Muscle layer of colon (tissue), 2 donors: Measurements from ENCODE around the gene IFNE.

ENCODE experiments used
- H3K27ac ChIP-seq: one replicate; pipeline ENCODE4 v1.7.0; 2013; ENCODE audit warnings: low read depth, mild to moderate bottlenecking, low read length, moderate library complexity
- H3K27me3 ChIP-seq, 2 donors: one replicate each; pipeline ENCODE4 v1.7.0; 2013; ENCODE audit warnings: low read length in 2 of 2, mild to moderate bottlenecking in 2 of 2; ENCODE audit not compliant: insufficient read depth in 2 of 2, control insufficient read depth in 1 of 2
- H3K36me3 ChIP-seq: one replicate; pipeline ENCODE4 v1.7.0; 2013; ENCODE audit warnings: mild to moderate bottlenecking, low read length; ENCODE audit not compliant: insufficient read depth
- H3K4me1 ChIP-seq: one replicate; pipeline ENCODE4 v1.7.0; 2013; ENCODE audit warnings: mild to moderate bottlenecking, low read length; ENCODE audit not compliant: insufficient read depth
- H3K4me3 ChIP-seq, 2 donors: one replicate each; pipeline ENCODE4 v1.7.0; 2013; ENCODE audit warnings: low read length in 2 of 2, low read depth in 1 of 2, mild to moderate bottlenecking in 1 of 2, moderate library complexity in 1 of 2
- H3K9ac ChIP-seq: one replicate; pipeline ENCODE4 v1.7.0; 2013; ENCODE audit warnings: low read length
- H3K9me3 ChIP-seq: one replicate; pipeline ENCODE4 v1.7.0; 2013; ENCODE audit warnings: mild to moderate bottlenecking, low read length
- donor health status: abdominal sarcoma.
- donor health status: Adenocarcinoma of cecum.

IFNE gene, protein sequence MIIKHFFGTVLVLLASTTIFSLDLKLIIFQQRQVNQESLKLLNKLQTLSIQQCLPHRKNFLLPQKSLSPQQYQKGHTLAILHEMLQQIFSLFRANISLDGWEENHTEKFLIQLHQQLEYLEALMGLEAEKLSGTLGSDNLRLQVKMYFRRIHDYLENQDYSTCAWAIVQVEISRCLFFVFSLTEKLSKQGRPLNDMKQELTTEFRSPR

DNA sequence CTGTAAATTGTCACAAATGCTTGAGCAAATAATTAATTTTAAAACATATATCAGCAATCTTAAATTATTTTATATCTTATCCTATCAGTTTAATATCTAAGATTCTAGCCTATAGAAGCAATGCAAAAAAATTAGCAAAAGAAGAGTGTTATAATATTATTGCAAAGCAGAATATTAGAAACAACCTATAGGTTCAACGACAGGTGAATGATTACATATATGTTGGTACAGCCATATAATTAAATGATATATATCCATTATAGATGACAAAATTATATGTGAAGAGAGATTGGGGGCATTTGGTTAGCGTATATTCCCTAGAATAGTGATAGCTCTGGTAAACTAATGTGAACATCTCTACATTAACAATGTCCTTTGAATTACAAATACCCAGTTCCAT is at the start of gene IFNE:
Gene IFNE, minus strand, starts transcription at position 101 of the 400 bp plus-strand sequence. CDS start 619 bp downstream, outside the sequence.
- Histone ChIP-seq H3K4me3 (no peak within 1 kb of the TSS), H3K27me3 (no peaks in the 10 kb centered on the region), H3K9me3 (no peaks in the 10 kb centered on the region), H3K4me1 (no peaks in the 10 kb centered on the region), H3K36me3 (no peaks in the 10 kb centered on the region), H3K27ac (no peak within 1 kb of the TSS), H3K9ac (no peak within 1 kb of the TSS)

DNA sequence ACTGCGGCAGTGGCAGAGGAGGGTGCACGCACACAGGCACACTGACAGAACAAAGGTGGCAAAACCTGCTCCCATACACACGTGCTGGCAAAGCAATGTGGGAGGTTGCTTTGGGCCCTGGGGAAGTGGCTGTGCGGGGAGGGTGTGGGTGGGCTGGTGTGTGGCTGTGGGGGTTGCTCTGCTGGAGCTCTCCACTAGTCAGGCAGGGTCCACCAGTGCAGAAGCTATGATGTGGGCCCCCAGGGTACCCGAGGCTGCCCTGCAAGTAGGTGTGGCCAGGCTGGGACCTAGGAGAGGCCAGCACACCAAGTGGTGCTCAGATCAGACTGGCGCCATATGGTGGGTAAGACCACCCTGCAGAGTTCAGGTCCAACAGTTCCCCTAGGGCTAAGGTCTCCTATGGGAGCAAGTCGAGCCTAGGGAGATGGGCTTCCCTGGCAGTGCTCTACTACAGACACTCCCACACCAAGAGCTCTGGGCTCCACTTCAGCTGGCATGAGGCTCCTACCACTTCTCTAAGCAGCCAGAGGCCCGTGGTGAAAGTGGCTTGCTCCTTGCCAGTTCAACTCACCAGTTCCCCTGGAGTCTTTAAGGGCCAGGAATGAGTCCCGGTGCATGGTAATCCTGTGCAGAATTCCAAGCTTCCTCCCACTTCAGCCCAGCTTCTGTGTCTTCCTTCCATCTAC is 46.2 kb upstream of the IFNE start:
- no peaks in the 10 kb centered on the region for H3K27me3 ChIP-seq
- no peak overlapping the region for H3K9ac ChIP-seq
- H3K9me3 ChIP-seq, result no peaks in the 10 kb centered on the region
- H3K27ac ChIP-seq, result no peak overlapping the region
- H3K4me3 ChIP-seq, result no peak overlapping the region
- no peaks in the 10 kb centered on the region for H3K4me1 ChIP-seq
- H3K36me3 ChIP-seq, result no peaks in the 10 kb centered on the region

DNA sequence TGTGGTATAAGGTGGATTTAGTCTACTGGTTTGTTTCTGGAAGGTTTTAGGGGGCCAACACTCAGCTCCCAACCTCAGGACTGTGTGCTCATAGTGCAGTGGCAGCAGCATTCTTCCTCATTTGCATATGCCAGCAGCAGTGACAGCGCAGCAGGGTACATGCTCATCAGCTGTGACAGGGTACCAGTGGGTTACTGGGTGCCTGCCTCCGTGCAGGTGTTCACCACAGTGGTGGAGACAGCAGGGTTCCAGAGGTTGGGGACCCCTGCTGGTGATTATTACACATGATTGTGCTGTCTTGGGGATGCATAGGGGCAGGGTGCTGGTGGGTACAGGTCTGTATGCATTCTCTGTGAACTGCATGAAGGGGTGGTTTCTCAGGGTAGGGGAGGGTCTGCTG is 45.5 kb upstream of the IFNE start:
- H3K4me3 ChIP-seq, result no peak overlapping the region
- H3K4me1 ChIP-seq, result no peaks in the 10 kb centered on the region
- H3K27me3 ChIP-seq, result no peaks in the 10 kb centered on the region
- no peaks in the 10 kb centered on the region for H3K9me3 ChIP-seq
- no peak overlapping the region for H3K27ac ChIP-seq
- no peaks in the 10 kb centered on the region for H3K36me3 ChIP-seq
- H3K9ac ChIP-seq, result no peak overlapping the region

DNA sequence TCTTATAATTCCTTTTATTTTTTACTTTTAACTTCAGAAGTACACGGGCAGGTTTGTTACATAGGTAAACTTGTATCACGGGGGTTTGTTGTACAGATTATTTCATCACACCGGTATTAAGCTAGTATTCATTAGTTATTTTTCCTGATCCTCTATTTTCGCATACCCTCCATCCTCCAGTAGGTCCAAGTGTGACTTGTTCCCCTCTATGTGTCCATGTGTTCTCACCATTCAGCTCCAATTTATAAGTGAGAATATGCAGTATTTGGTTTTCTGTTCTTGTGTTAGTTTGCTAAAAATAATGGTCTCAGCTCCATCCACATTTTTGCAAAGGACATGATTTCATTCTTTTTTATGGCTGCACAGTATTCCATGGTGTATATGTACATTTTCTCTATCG is 43.1 kb upstream of the IFNE start:
- Histone ChIP-seq H3K4me3 (no peak overlapping the region), H3K36me3 (no peaks in the 10 kb centered on the region), H3K9ac (no peak overlapping the region), H3K9me3 (no peaks in the 10 kb centered on the region), H3K27ac (no peak overlapping the region), H3K27me3 (no peaks in the 10 kb centered on the region), H3K4me1 (no peaks in the 10 kb centered on the region)

- Histone ChIP-seq H3K9me3 (no peaks in the 10 kb centered on the region), H3K36me3 (no peaks in the 10 kb centered on the region), H3K4me3 (no peak overlapping the region), H3K27me3 (no peaks in the 10 kb centered on the region), H3K4me1 (no peaks in the 10 kb centered on the region), H3K27ac (no peak overlapping the region), H3K9ac (no peak overlapping the region)
These were observed 42.2 kb upstream of the IFNE start for GRCh38 chr9:21524099-21524830.

- Histone ChIP-seq H3K27ac (no peak overlapping the region), H3K9me3 (no peaks in the 10 kb centered on the region), H3K4me3 (no peak overlapping the region), H3K4me1 (no peaks in the 10 kb centered on the region), H3K36me3 (no peaks in the 10 kb centered on the region), H3K27me3 (no peaks in the 10 kb centered on the region), H3K9ac (no peak overlapping the region)
These were observed 41.2 kb upstream of the IFNE start for GRCh38 chr9:21523021-21524014.

DNA sequence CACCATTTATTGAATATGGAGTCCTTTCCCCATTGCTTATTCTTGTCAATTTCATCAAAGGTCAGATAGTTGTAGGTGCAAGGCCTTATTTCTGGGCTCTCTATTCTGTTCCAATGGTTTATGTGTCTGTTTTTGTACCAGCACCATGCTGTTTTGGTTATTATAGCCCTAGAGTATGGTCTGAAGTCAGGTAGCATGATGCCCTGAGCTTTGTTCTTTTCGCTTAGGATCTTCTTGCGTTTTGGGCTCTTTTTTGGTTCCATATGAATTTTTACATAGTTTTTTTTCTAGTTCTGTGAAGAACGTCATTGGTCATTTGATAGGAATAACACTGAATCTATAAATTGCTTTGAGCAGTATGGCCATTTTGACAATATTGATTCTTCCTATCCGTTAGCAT is 40.2 kb upstream of the IFNE start:
- no peak overlapping the region for H3K4me3 ChIP-seq
- no peak overlapping the region for H3K27ac ChIP-seq
- H3K4me1 ChIP-seq, result no peaks in the 10 kb centered on the region
- no peaks in the 10 kb centered on the region for H3K27me3 ChIP-seq
- no peak overlapping the region for H3K9ac ChIP-seq
- H3K36me3 ChIP-seq, result no peaks in the 10 kb centered on the region
- no peaks in the 10 kb centered on the region for H3K9me3 ChIP-seq

DNA sequence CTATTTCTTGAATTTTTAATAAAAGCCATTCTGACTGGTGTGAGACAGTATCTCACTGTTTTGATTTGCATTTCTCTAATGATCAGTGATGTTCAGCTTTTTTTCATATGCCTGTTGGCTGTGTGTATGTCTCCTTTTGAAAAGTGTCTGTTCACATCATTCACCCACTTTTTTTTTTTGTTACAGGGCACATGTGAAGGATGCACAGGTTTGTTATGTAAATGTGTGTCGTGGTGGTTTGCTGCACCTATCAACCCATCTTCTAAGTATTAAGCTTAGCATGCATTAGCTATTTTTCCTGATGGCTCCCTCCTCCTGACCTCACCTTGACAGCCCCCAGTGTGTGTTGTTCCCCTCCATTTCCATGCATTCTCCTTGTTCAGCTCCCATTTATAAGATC is 39.3 kb upstream of the IFNE start:
- no peaks in the 10 kb centered on the region for H3K27me3 ChIP-seq
- no peaks in the 10 kb centered on the region for H3K4me1 ChIP-seq
- no peak overlapping the region for H3K4me3 ChIP-seq
- H3K36me3 ChIP-seq, result no peaks in the 10 kb centered on the region
- H3K9ac ChIP-seq, result no peak overlapping the region
- H3K27ac ChIP-seq, result no peak overlapping the region
- H3K9me3 ChIP-seq, result no peaks in the 10 kb centered on the region

- no peaks in the 10 kb centered on the region for H3K4me1 ChIP-seq
- H3K36me3 ChIP-seq, result no peaks in the 10 kb centered on the region
- H3K9me3 ChIP-seq, result no peaks in the 10 kb centered on the region
- H3K27me3 ChIP-seq, result no peaks in the 10 kb centered on the region
- no peak overlapping the region for H3K9ac ChIP-seq
- no peak overlapping the region for H3K27ac ChIP-seq
- H3K4me3 ChIP-seq, result no peak overlapping the region
These were observed 38.6 kb upstream of the IFNE start for GRCh38 chr9:21520501-21521228.

GRCh38 chr9:21519855-21520434 is 37.8 kb upstream of the IFNE start:
- Histone ChIP-seq H3K4me1 (no peaks in the 10 kb centered on the region), H3K27ac (no peak overlapping the region), H3K4me3 (no peak overlapping the region), H3K9ac (no peak overlapping the region), H3K36me3 (no peaks in the 10 kb centered on the region), H3K27me3 (no peaks in the 10 kb centered on the region), H3K9me3 (no peaks in the 10 kb centered on the region)
